Measurements from ENCODE around the gene HPS1. TPM values are rescaled to one million over a fixed set of nuclear protein-coding genes. Genes with fewer than 3 reads are reported as not detected.

The HPS1 gene
- polyA plus RNA-seq, 1 of the 3 experiments (the other 2 are of a cell fraction) = 41.4 TPM

DNA sequence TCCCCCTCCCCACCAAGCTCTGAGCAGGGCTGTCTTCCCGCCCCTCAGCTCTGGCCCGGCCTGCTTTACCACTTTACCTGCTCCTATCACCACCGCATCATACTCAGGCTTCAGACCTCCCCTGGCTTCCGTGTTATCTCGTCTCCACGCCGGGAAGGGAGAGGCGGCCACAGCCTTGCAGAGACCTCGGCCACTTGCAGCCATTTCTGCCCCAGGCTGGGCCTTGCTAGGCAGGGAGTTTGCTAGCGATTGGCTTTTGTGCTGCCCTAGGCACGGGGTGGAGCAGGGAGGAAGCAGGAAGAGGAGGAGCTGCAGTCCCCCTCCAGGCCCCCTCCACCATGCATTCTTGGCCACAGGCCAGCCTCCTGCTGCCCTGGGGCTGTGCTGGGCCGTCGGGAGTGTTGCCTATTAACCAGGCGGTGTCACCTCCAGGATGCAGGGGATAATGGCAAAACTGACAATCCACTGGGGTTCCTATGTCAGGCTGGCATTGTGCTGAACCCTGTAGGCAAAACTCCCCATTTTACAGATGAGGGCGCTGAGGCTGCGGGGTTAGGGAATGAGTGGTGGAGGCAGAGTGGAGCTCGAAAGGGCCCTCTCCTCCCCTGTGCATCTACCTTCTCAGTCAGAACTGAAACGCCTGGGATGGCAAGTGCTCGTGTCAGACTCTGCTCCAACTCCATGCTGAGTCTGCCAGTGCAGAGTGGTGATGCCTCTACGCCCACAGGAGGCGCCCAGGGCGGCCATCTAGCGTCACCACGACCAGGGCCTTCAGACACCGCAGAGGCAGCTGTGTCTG lies 31.6 kb downstream of the HPS1 start, which contains the start of gene PYROXD2 (continued):
- TF ChIP-seq, protein P1, sequence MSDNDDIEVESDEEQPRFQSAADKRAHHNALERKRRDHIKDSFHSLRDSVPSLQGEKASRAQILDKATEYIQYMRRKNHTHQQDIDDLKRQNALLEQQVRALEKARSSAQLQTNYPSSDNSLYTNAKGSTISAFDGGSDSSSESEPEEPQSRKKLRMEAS (IDR thresholded peaks at IDR 0.05; ENCODE audit: low read depth) = peak; percentile 87
- TF ChIP-seq TEAD4 (IDR thresholded peaks at IDR 0.05; ENCODE audit: borderline replicate concordance, insufficient read depth) = 0 out of 2 replicates have a peak, but pooled peaks have one; percentile 36
- peak; percentile 81 for TF ChIP-seq YY1 (IDR thresholded peaks at IDR 0.05; ENCODE audit: low read depth)
- TF ChIP-seq, protein P2, sequence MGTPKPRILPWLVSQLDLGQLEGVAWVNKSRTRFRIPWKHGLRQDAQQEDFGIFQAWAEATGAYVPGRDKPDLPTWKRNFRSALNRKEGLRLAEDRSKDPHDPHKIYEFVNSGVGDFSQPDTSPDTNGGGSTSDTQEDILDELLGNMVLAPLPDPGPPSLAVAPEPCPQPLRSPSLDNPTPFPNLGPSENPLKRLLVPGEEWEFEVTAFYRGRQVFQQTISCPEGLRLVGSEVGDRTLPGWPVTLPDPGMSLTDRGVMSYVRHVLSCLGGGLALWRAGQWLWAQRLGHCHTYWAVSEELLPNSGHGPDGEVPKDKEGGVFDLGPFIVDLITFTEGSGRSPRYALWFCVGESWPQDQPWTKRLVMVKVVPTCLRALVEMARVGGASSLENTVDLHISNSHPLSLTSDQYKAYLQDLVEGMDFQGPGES (IDR thresholded peaks at IDR 0.05; ENCODE audit: low read depth, low read length) = no peak
- TF ChIP-seq FOXJ3 (CRISPR knock-in tag; IDR thresholded peaks at IDR 0.05) = no peak
- no peak for TF ChIP-seq SMC3 (IDR thresholded peaks at IDR 0.05; ENCODE audit: low read depth, low read length)
- TF ChIP-seq, protein P3, sequence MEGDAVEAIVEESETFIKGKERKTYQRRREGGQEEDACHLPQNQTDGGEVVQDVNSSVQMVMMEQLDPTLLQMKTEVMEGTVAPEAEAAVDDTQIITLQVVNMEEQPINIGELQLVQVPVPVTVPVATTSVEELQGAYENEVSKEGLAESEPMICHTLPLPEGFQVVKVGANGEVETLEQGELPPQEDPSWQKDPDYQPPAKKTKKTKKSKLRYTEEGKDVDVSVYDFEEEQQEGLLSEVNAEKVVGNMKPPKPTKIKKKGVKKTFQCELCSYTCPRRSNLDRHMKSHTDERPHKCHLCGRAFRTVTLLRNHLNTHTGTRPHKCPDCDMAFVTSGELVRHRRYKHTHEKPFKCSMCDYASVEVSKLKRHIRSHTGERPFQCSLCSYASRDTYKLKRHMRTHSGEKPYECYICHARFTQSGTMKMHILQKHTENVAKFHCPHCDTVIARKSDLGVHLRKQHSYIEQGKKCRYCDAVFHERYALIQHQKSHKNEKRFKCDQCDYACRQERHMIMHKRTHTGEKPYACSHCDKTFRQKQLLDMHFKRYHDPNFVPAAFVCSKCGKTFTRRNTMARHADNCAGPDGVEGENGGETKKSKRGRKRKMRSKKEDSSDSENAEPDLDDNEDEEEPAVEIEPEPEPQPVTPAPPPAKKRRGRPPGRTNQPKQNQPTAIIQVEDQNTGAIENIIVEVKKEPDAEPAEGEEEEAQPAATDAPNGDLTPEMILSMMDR (IDR thresholded peaks at IDR 0.05) = no peak
- TF ChIP-seq, protein P4, sequence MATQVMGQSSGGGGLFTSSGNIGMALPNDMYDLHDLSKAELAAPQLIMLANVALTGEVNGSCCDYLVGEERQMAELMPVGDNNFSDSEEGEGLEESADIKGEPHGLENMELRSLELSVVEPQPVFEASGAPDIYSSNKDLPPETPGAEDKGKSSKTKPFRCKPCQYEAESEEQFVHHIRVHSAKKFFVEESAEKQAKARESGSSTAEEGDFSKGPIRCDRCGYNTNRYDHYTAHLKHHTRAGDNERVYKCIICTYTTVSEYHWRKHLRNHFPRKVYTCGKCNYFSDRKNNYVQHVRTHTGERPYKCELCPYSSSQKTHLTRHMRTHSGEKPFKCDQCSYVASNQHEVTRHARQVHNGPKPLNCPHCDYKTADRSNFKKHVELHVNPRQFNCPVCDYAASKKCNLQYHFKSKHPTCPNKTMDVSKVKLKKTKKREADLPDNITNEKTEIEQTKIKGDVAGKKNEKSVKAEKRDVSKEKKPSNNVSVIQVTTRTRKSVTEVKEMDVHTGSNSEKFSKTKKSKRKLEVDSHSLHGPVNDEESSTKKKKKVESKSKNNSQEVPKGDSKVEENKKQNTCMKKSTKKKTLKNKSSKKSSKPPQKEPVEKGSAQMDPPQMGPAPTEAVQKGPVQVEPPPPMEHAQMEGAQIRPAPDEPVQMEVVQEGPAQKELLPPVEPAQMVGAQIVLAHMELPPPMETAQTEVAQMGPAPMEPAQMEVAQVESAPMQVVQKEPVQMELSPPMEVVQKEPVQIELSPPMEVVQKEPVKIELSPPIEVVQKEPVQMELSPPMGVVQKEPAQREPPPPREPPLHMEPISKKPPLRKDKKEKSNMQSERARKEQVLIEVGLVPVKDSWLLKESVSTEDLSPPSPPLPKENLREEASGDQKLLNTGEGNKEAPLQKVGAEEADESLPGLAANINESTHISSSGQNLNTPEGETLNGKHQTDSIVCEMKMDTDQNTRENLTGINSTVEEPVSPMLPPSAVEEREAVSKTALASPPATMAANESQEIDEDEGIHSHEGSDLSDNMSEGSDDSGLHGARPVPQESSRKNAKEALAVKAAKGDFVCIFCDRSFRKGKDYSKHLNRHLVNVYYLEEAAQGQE (IDR thresholded peaks at IDR 0.05; ENCODE audit: low read depth, low read length) = 0 out of 2 replicates have a peak, but pooled peaks have one; percentile 15
- TF ChIP-seq SIN3A (IDR thresholded peaks at IDR 0.05; ENCODE audit: borderline replicate concordance, low read depth, low read length) = peak; percentile 78; the same call in 1 of the 2 replicates
- TF ChIP-seq RAD21 (IDR thresholded peaks at IDR 0.05; ENCODE audit: low read length) = no peak

DNA sequence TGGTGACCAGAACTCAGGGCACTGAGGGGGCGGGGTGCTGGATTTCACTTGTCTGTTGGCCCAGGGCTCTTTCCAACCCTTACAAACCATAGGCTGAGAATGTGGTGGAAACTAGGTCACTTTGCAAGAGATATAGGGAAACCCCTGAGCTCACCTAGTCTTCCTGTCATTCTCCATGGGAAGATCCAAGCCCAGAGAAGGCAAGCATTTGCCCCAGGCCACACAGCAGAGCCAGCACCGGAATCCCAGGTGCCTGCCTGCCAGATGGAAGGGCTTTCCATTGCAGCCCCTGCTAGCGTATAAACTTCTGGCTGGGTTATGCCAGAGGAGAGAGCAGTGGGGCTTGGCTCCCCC lies 32.2 kb downstream of the HPS1 start:
- H3K27ac ChIP-seq (ENCODE audit: low read depth in 2 of 2, low read length in 1 of 2) = peak overlapping the region; percentile 22 to 58; a peak in 3 of 4 replicates
- H3K27me3 ChIP-seq (ENCODE audit: insufficient read depth) = no peaks in the 10 kb centered on the region
- CTCF ChIA-PET = interaction anchor here (1.3 to 2.9 kb wide), 2 partner anchors 105 to 832 kb away, joined by 3 to 9 read pairs; no protein-coding TSS in a partner anchor
- peak overlapping the region; percentile 84 for H3K4me2 ChIP-seq
- H2AFZ ChIP-seq (ENCODE audit: low read depth) = peak overlapping the region; percentile 81
- no peaks in the 10 kb centered on the region for H3F3A ChIP-seq (replicated peaks; ENCODE audit: insufficient read depth)
- H3K9me3 ChIP-seq = no peaks in the 10 kb centered on the region
- peaks cover 6 to 17% of the 10 kb centered on the region in 2 experiments; a peak in 2 of 4 replicates for H3K4me1 ChIP-seq (ENCODE audit: control insufficient read depth in 1 of 2, insufficient read depth in 2 of 2, low read depth in 1 of 2, low read length in 1 of 2)
- peak overlapping the region; percentile 78 for H3K9ac ChIP-seq
- H3K36me3 ChIP-seq (replicated peaks in 1 of 2; ENCODE audit: control insufficient read depth in 1 of 2, insufficient read depth in 2 of 2, low read length in 1 of 2) = peaks cover 0 to 11% of the 10 kb centered on the region in 2 experiments
- POLR2A ChIA-PET = interaction anchor here (0.6 to 0.9 kb wide), 2 partner anchors 11 to 119 kb away, joined by 3 to 4 read pairs; no protein-coding TSS in a partner anchor
- no peak for TF ChIP-seq NRF1 (IDR thresholded peaks at IDR 0.05; ENCODE audit: low read depth, low read length)
- TF ChIP-seq RXRA (IDR thresholded peaks at IDR 0.05; ENCODE audit: borderline replicate concordance, low read depth) = no peak
- TF ChIP-seq TCF12 (IDR thresholded peaks at IDR 0.05) = no peak
- no peak for TF ChIP-seq RAD21 (IDR thresholded peaks at IDR 0.05; ENCODE audit: low read length)
- TF ChIP-seq, protein P1 (IDR thresholded peaks at IDR 0.05; ENCODE audit: low read depth) = no peak
- no peak for TF ChIP-seq GATA2 (CRISPR knock-in tag; IDR thresholded peaks at IDR 0.05)
- TF ChIP-seq TAF1 (IDR thresholded peaks at IDR 0.05; ENCODE audit: borderline replicate concordance, low read depth, low read length) = no peak
- DNase-seq = no peak
- no peaks in the 10 kb centered on the region for H4K20me1 ChIP-seq (ENCODE audit: insufficient read depth)
- no peaks in the 10 kb centered on the region for H3K9me2 ChIP-seq
- WGBS (ENCODE audit: low lambda C conversion rate) = 56% methylated on average over 3 of the region's 3 CpGs
- peak overlapping the region; percentile 59 to 60 for H3K4me3 ChIP-seq (ENCODE audit: low read depth in 2 of 2, low read length in 1 of 2)
- H3K79me2 ChIP-seq (ENCODE audit: insufficient read depth) = peaks cover 16% of the 10 kb centered on the region; the same call in 1 of the 2 replicates

Measured in SK-N-SH (cell line).